HepG2 (cell line): Measurements from ENCODE around the gene TUBB4B. TPM values are rescaled to one million over a fixed set of nuclear protein-coding genes. Genes with fewer than 3 reads are reported as not detected.

ENCODE experiments used
- ARID2 ChIP-seq: sonication (generic); formaldehyde crosslinking; IDR thresholded peaks from 2 replicates; pipeline ENCODE4 v1.8.1; 2022; ENCODE audit warnings: mild to moderate bottlenecking, missing genetic modification reagents, borderline replicate concordance
- CEBPG ChIP-seq: IDR thresholded peaks from 2 replicates; pipeline ENCODE4 v1.6.1; 2016
- CENPT ChIP-seq: sonication (generic); formaldehyde crosslinking; IDR thresholded peaks from 2 replicates; pipeline ENCODE4 v1.8.0; 2022; ENCODE audit warnings: low read depth, mild to moderate bottlenecking, moderate library complexity, missing genetic modification reagents
- DNMT1 ChIP-seq: sonication (generic); formaldehyde crosslinking; IDR thresholded peaks from 2 replicates; pipeline ENCODE4 v1.5.1; 2020; ENCODE audit warnings: mild to moderate bottlenecking, missing genetic modification reagents
- FUBP1 ChIP-seq: sonication (generic); formaldehyde crosslinking; IDR thresholded peaks from 2 replicates; pipeline ENCODE4 v1.5.1; 2020; ENCODE audit warnings: missing genetic modification reagents, mild to moderate bottlenecking, borderline replicate concordance
- IKZF5 ChIP-seq: IDR thresholded peaks from 2 replicates; pipeline ENCODE4 v1.6.1; 2018; ENCODE audit warnings: missing genetic modification reagents, mild to moderate bottlenecking, missing compliant biosample characterization
- KAT2B ChIP-seq: fragments of 150-350 bp; IDR thresholded peaks from 2 replicates; pipeline ENCODE4 v1.6.1; 2014; ENCODE audit warnings: low read depth, low read length, borderline replicate concordance
- KDM5B ChIP-seq: sonication (generic); formaldehyde crosslinking; IDR thresholded peaks from 2 replicates; pipeline ENCODE4 v1.4.0; 2020; ENCODE audit warnings: missing genetic modification reagents, mild to moderate bottlenecking, borderline replicate concordance
- KMT2A ChIP-seq: sonication (generic); formaldehyde crosslinking; IDR thresholded peaks from 2 replicates; pipeline ENCODE4 v1.4.0; 2020; ENCODE audit warnings: missing genetic modification reagents
- LRRFIP1 ChIP-seq: sonication (generic); formaldehyde crosslinking; conservative IDR thresholded peaks from 2 replicates; pipeline ENCODE4 v1.4.0; 2020; ENCODE audit warnings: missing genetic modification reagents
- PBX3 ChIP-seq: sonication (generic); formaldehyde crosslinking; IDR thresholded peaks from 2 replicates; pipeline ENCODE4 v1.8.1; 2023; ENCODE audit warnings: missing genetic modification reagents, inconsistent platforms, borderline replicate concordance
- SIX1 ChIP-seq: sonication (generic); formaldehyde crosslinking; IDR thresholded peaks from 2 replicates; pipeline ENCODE4 v1.4.0; 2020; ENCODE audit warnings: missing genetic modification reagents, borderline replicate concordance
- SKIL ChIP-seq: sonication (generic); formaldehyde crosslinking; IDR thresholded peaks from 2 replicates; pipeline ENCODE4 v1.8.0; 2022; ENCODE audit warnings: missing genetic modification reagents, mild to moderate bottlenecking, moderate library complexity, borderline replicate concordance
- SRSF4 ChIP-seq: fragments of 200-400 bp; formaldehyde crosslinking; IDR thresholded peaks from one replicate; pipeline ENCODE4 v1.6.1; 2018; ENCODE audit warnings: mild to moderate bottlenecking, low read depth, low read length, moderate library complexity; ENCODE audit not compliant: poor library complexity, severe bottlenecking
- SSRP1 ChIP-seq: IDR thresholded peaks from 2 replicates; pipeline ENCODE4 v1.6.1; 2016; ENCODE audit warnings: control low read depth
- ZNF513 ChIP-seq: sonication (generic); formaldehyde crosslinking; conservative IDR thresholded peaks from 2 replicates; pipeline ENCODE4 v1.5.0; 2020; ENCODE audit warnings: missing genetic modification reagents
- ZSCAN29 ChIP-seq: sonication (generic); formaldehyde crosslinking; conservative IDR thresholded peaks from 2 replicates; pipeline ENCODE4 v1.4.0; 2020; ENCODE audit warnings: mild to moderate bottlenecking, missing genetic modification reagents
- polyA plus RNA-seq, 8 experiments: library from polyadenylated mRNA; depleted of rRNA in 3 of 8; stranded (reverse) in 7 of 8; unstranded in 1 of 8; fragments of >200 nt; fragmentation: Illumina TruSeq in 4 of 8; extraction: Trizol in 4 of 8; gene quantifications; 2 replicates each; pipeline versions ENCODE4 v1.2.1 to v1.2.3, GENCODE V29; 2011 to 2016; ENCODE audit warnings: low read depth in 4 of 8, missing spikeins in 1 of 8, mixed read lengths in 1 of 8; ENCODE audit not compliant: insufficient read depth in 1 of 8
- total RNA-seq, 5 experiments: library from RNA; depleted of rRNA; stranded (reverse); fragments of >200 nt; fragmentation: Illumina TruSeq; extraction: Trizol; gene quantifications; 2 replicates each; pipeline ENCODE4 v1.2.3, GENCODE V29; 2016; ENCODE audit warnings: low read depth in 1 of 5

Gene TUBB4B
- total and polyA plus RNA-seq, 2 of the 13 experiments (the other 11 are each of a cell fraction or from before 2014, with no cell fraction given), result 182 to 412 TPM

- TF ChIP-seq LRRFIP1 (CRISPR knock-in tag), result no peak
- no peak for TF ChIP-seq PBX3 (CRISPR knock-in tag)
- TF ChIP-seq SIX1 (CRISPR knock-in tag), result no peak
- no peak for TF ChIP-seq KAT2B
- no peak for TF ChIP-seq SRSF4
- TF ChIP-seq KMT2A, result peak; percentile 88
- no peak for TF ChIP-seq FUBP1 (CRISPR knock-in tag)
- peak; percentile 34; the same call in 1 of the 2 replicates for TF ChIP-seq CEBPG (CRISPR knock-in tag)
- TF ChIP-seq CENPT, result no peak
- TF ChIP-seq DNMT1 (CRISPR knock-in tag), result no peak
- peak; percentile 76; the same call in 1 of the 2 replicates for TF ChIP-seq IKZF5 (CRISPR knock-in tag)
- no peak for TF ChIP-seq ARID2 (CRISPR knock-in tag)
- TF ChIP-seq ZNF513 (CRISPR knock-in tag), result no peak; the same call in 1 of the 2 replicates
- no peak for TF ChIP-seq ZSCAN29 (CRISPR knock-in tag)
- no peak for TF ChIP-seq SSRP1
- TF ChIP-seq SKIL, result no peak
- peak; percentile 66 for TF ChIP-seq KDM5B (CRISPR knock-in tag)
Measured at GRCh38 chr9:137205126-137206069, 35.7 kb upstream of the TUBB4B start, which contains the start of the genes NDOR1 and TMEM203 (continued).
